NCI-H2196 (cell line): ENCODE results near the gene RBM3.

Experiments
- DNase-seq: peaks from one replicate; lab custom pipeline; 2025; ENCODE audit not compliant: unreplicated experiment; lab: John Stamatoyannopoulos, UW

Gene RBM3

GRCh38 chrX:48576108-48576507, 1.8 kb downstream of the RBM3 start:
- DNase-seq: no peak

DNA sequence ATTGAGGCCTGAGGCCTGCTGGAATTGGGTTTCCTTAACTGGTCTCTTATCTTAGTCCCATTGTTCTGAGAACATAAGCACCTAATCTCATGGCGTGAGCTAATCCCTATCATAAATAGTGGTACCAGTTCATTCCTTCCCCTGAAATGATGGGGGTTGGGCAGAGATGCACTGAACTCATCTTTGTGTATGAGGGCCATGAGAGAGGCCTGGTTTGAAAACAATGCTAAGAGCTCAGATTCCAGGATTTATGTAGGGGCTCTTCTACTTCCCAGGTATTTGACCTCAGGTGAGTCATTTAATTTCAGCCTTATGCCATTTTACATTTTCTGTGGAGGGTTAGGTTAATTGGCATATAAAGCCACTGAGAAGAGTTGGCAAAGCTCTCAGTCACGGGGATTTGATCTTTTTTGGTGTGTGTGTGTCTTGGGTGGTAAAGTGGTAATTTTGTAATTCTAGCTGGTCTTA, 4.4 kb downstream of the RBM3 start:
- DNase-seq: no peak

DNA sequence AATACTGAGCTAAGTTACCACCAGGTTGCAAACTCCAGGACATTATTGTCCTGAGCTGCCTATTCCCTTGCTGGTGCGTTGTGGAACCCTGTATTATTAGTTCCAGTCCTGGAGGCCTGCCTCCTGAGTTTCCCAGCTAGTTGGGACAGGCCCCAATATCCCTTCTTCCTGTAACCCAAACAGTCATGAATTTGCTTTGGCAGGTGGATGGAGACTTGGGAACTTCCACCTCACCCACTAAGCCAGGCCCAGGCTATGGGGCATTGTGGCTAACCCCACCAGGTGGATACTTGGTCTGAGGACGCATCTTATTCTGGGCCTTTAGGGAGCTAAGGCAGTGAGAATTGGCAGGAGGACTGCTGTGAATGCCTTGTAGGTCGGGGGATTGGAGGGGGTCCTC, 5.0 kb downstream of the RBM3 start:
- no peak for DNase-seq

GRCh38 chrX:48580662-48581061, 6.4 kb downstream of the RBM3 start:
- DNase-seq: no peak

- DNase-seq: no peak
Measured at GRCh38 chrX:48584698-48585097, 10.4 kb downstream of the RBM3 start.

DNA sequence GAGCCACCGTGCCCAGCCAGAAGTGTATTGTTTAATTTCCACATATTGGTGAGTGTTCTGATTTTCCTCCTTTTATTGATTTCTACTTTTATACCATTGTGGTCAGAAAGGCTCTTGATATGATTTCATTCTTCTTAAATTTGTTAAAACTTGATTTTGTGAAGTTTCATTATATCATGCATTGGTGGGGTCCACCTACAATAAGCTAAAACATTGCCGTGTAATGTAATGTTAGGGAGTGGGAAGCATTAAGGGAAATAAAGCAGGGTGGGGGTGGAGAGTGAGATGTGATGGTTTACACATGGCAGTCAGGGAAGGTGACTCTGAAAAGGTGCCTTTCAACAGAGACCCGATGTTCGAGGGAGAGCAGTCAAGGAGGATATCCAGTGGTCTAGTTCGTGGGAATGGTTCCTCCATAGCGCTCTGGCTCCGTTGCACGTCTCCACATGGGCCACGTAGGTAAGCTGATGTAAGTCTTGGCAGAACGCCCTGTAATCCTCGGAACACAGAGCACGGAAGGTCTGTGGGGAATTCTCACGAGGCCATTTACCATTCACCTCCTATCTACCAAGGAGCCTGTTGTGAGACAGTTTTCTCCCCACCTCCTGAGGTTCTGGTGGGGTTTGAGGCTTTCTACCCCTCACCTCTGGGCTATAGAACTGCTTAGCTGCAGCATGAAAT, 15.3 kb downstream of the RBM3 start:
- DNase-seq: no peak

DNA sequence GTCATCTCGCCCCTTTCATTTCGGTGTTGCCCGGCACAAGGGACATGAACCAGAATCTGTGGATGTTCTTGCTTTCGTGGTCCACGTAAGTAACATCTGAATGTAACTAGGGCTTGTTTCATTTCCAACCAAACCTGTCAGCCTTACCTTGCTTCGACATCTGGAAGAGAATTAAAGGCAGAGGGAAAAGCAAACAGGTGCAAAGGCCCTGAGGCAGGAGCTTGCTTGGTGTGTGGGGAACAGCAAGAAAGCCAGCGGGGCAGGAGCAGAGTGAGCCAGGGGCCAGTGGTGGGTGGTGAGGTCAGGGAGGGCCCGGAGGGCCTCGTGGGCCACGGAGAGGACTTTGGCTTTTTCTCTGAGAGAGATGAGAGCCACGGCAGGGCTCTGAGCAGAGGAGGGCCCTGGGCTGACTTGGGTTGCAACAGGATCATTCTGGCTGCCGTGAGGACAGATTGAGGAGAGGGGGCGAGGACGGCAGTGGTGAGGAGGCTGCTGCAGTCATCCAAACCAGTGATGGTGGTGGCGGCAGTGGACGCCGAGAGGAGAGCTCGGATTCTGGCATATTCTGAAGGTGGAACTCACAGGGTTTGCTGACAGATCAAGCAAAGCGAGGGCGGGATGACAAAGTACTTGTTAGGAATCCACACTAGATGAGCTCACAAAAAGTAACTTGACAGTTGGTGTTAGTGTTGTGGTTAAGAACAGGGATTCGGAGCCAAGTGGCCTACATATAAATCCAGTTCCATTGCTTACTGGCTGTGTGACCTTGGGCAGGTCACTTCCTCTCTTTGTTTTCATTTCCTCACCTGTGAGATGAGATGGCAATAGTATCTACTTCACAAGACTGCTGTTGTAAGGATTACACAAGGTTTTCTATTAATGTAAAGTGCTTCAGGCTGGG, 16.2 kb downstream of the RBM3 start:
- DNase-seq: no peak

GRCh38 chrX:48591255-48591791, 17.0 kb downstream of the RBM3 start:
- DNase-seq: no peak

DNA sequence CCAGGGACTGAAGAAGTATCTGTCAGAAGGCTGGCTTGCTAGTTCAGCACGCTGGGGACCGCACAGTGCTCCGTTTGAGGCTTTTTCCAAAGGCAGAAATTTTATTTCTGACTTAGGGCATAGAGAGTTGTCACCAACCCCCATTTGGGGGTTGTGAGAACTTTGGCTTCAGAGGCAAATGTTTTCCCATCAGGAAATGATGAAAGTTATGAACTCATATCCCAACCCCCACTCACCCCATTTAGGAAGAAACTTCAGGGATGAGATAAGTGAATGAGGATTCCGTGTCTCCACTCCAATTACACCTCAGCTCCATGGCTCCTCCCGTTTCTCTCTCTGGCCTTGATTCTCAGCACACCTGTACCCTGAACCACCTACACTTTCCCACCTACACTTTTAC, 18.7 kb downstream of the RBM3 start:
- DNase-seq: no peak

DNA sequence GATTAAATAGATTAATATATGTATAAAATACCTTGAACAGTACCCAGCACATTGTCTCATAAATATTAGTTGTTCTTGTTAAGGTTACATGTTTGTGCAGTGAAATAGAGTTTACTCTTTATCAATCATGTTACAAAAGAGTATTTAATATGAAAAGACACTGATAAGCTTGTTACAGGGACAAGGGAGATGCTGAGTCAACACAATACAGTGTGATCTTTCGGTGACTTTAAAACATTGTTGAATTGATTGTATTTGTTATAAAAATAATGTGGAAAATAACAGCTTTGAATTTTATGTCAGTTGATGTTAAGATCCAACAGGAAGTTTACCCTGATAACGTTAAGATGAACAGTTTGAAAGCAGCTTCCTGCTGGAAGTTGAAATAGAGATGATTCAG, 21.6 kb downstream of the RBM3 start:
- no peak for DNase-seq

- peak; percentile 82 for DNase-seq
Measured at GRCh38 chrX:48597353-48598264, 23.3 kb downstream of the RBM3 start, which contains the start of gene WDR13. Gene WDR13 (plus strand): TSS chrX:48597492. CDS start chrX:48597997, 505 bp downstream.

- no peak for DNase-seq
Measured at GRCh38 chrX:48598614-48599013, 24.3 kb downstream of the RBM3 start.

DNA sequence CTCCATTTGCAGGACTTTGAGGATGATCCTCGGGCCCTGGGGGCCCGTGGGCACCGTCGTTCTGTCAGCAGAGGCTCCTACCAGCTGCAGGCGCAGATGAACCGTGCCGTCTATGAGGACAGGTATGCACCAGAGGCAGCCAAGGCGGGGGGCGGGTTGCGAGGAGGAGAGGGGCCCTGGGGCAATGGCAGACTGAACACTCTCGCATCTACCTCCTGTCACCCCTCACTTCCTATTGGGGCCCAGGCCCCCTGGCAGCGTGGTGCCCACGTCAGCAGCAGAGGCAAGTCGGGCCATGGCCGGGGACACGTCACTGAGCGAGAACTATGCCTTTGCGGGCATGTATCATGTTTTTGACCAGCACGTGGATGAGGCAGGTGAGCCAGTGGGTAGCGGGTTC, 25.1 kb downstream of the RBM3 start:
- DNase-seq: no peak

GRCh38 chrX:48600226-48600625, 25.9 kb downstream of the RBM3 start:
- DNase-seq: no peak

DNA sequence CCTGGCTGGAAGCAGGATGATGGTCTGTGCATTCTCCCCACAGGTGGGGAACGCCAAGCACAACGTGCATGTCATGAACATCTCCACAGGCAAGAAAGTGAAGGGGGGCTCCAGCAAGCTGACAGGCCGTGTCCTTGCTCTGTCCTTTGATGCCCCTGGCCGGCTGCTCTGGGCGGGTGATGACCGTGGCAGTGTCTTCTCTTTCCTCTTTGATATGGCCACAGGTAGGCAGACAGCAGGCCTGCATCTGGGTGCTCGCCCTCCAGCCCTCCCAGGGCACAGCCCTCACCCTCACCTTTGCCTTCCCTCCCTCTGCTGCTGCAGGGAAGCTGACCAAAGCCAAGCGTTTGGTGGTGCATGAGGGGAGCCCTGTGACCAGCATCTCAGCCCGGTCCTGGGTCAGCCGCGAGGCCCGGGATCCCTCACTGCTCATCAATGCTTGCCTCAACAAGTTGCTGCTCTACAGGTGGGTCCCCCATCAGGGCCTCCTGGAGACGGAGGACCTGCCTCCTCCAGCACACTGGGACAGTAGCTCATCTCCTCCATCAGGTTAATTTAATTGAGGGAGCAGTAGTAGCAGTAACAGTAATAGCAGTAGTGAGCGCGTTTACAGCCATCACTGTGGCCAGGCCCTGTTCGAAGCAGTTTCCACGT, 27.6 kb downstream of the RBM3 start:
- DNase-seq: no peak

GRCh38 chrX:48604701-48605100, 30.4 kb downstream of the RBM3 start:
- DNase-seq: no peak

GRCh38 chrX:48606091-48606490, 31.8 kb downstream of the RBM3 start:
- DNase-seq: no peak

DNA sequence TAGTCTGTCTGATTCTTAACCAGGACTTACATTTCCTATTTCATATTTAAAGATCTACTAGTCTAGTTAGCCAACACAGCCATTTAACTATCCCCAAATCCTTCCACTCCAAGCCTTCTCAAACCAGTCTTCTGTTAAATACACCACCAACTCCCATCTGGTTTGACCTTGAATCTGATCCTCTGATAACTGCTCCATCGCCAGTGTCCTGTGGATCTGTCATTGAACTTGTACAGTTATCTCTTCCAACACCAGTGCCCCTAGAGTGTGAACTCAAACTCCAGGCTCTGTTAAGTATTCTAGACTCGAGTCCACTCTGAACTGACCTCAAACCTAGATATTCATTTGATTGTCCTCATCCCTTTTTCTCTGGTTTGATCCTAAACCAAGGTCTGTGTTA, 37.4 kb downstream of the RBM3 start:
- DNase-seq: no peak

GRCh38 chrX:48613502-48614160, 39.3 kb downstream of the RBM3 start:
- DNase-seq: no peak

DNA sequence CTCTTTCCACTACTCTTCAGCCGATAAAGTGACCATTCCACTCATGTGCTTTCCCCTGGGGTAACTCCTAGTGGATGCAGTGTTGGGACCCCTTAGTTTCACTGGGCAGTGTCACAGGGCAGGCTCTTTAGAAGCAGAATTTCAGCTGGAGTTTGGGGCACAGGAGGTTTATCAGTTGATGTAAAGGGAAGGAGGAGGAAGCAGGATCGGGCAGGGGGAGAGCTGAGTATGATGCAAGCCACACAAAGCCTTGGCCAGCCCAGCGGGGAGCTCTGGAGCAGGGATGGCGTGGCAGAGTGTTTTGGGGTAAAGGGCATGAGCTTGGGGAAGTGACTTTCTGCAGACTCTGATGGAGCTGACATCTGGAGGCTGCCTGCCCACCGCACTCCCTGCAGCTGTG, 42.3 kb downstream of the RBM3 start:
- no peak for DNase-seq
